GM23248 (cell line): ENCODE results near the gene MARS1. TPM values are rescaled to one million over a fixed set of nuclear protein-coding genes. Genes with fewer than 3 reads are reported as not detected.

ENCODE experiments used
- DNase-seq: peaks from one replicate; pipeline ENCODE4 v3.0.0-alpha.2; 2015
- H2AFZ ChIP-seq: fragments of 200-600 bp; sonication (generic); 2 replicates; pipeline ENCODE4 v1.6.1; 2016; ENCODE audit warnings: antibody characterized with exemption
- H3F3A ChIP-seq: fragments of 200-600 bp; sonication (generic); 2 replicates; pipeline ENCODE4 v1.6.1; 2016; ENCODE audit warnings: mild to moderate bottlenecking, antibody characterized with exemption, mixed run types; ENCODE audit not compliant: insufficient read depth
- H3K27ac ChIP-seq: fragments of 200-600 bp; sonication (generic); 2 replicates; pipeline ENCODE4 v1.5.1; 2016; ENCODE audit warnings: mild to moderate bottlenecking
- H3K27me3 ChIP-seq: fragments of 200-600 bp; sonication (generic); replicated peaks from 2 replicates; pipeline ENCODE4 v1.6.1; 2016; ENCODE audit warnings: mild to moderate bottlenecking; ENCODE audit not compliant: insufficient read depth
- H3K36me3 ChIP-seq: fragments of 200-600 bp; sonication (generic); 2 replicates; pipeline ENCODE4 v1.6.1; 2016; ENCODE audit warnings: low read depth, mild to moderate bottlenecking
- H3K4me1 ChIP-seq: fragments of 200-600 bp; sonication (generic); 2 replicates; pipeline ENCODE4 v1.6.1; 2016; ENCODE audit warnings: mild to moderate bottlenecking; ENCODE audit not compliant: insufficient read depth
- H3K4me2 ChIP-seq: fragments of 200-600 bp; sonication (generic); one replicate; pipeline ENCODE4 v1.6.1; 2016; ENCODE audit warnings: mild to moderate bottlenecking; ENCODE audit not compliant: unreplicated experiment
- H3K4me3 ChIP-seq: fragments of 200-600 bp; sonication (generic); 2 replicates; pipeline ENCODE4 v1.5.1; 2016; ENCODE audit warnings: mild to moderate bottlenecking
- H3K79me2 ChIP-seq: fragments of 200-600 bp; sonication (generic); 2 replicates; pipeline ENCODE4 v1.6.1; 2016; ENCODE audit warnings: mild to moderate bottlenecking; ENCODE audit not compliant: insufficient read depth
- H3K9ac ChIP-seq: fragments of 200-600 bp; sonication (generic); 2 replicates; pipeline ENCODE4 v1.6.1; 2016; ENCODE audit warnings: mild to moderate bottlenecking
- H3K9me2 ChIP-seq: fragments of 200-600 bp; sonication (generic); 2 replicates; pipeline ENCODE4 v1.6.1; 2016; ENCODE audit warnings: mixed run types, mild to moderate bottlenecking, moderate library complexity; ENCODE audit not compliant: insufficient read depth
- H3K9me3 ChIP-seq: fragments of 200-600 bp; sonication (generic); one replicate; pipeline ENCODE4 v1.6.1; 2017; ENCODE audit warnings: low read depth
- H4K20me1 ChIP-seq: fragments of 200-600 bp; sonication (generic); 2 replicates; pipeline ENCODE4 v1.6.0; 2016; ENCODE audit not compliant: insufficient read depth
- EZH2 ChIP-seq: fragments of 200-600 bp; sonication (generic); IDR thresholded peaks from 2 replicates; pipeline ENCODE4 v1.6.1; 2018; ENCODE audit warnings: antibody characterized with exemption, mild to moderate bottlenecking; ENCODE audit not compliant: insufficient read depth, poor library complexity, severe bottlenecking
- EZH2phosphoT487 ChIP-seq: fragments of 200-600 bp; sonication (generic); IDR thresholded peaks from 2 replicates; pipeline ENCODE4 v1.6.1; 2018; ENCODE audit warnings: antibody characterized with exemption, moderate library complexity, mild to moderate bottlenecking, low read depth; ENCODE audit not compliant: insufficient read depth
- WGBS, 2 experiments: methylation state at CpG; one replicate each; pipeline ENCODE4 v1.1.6; 2015 to 2017; ENCODE audit warnings: low lambda C conversion rate in 2 of 2, low coverage in 1 of 2; ENCODE audit errors: missing lambda C conversion rate in 2 of 2; 5-methylcytosine and 5-hydroxymethylcytosine counted together
- in situ Hi-C: fragments of 300-500 bp; cut with MboI; formaldehyde crosslinking; loops from 2 replicates; pipeline ENCODE4 v1.15.0; 2020
- polyA plus RNA-seq: library from polyadenylated mRNA; unstranded; fragments of >200 nt; fragmentation: Nextera tagmentation; extraction: Ambion mirVana; gene quantifications from 2 replicates; pipeline ENCODE4 v1.2.1, GENCODE V29; 2016
- total RNA-seq: library from RNA; depleted of rRNA; stranded (reverse); fragments of >200 nt; shearing (Covaris generic); gene quantifications from 2 replicates; pipeline ENCODE4 v1.2.3, GENCODE V29; 2014

The MARS1 gene
- total and polyA plus RNA-seq, 2 experiments from 2014 or later: 184 to 272 TPM

DNA sequence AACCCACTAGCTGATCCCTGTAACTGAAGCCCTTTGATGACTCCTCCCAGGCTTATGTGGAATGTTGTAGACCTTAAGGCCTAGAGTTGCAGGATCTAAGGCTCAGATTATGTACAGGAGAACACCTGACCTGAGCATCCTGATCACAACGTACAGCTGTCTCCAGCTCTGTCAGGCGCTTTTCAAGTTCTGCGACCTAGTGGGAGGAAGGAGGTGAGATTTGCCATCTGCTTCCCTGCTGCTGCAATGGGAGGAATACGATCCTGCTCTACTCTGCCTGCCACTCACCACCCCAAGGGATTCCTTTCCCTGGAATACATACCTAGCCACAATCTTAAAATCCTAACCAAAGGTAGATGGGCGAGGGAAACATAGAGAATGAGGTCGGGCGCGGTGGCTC, 45.2 kb downstream of the MARS1 start:
- Histone ChIP-seq H3K79me2 (peaks cover 19% of the 10 kb centered on the region), H3K27ac (no peak overlapping the region), H3K9me3 (no peaks in the 10 kb centered on the region), H3K36me3 (peaks cover 61% of the 10 kb centered on the region), H2AFZ (no peak overlapping the region), H3K4me2 (no peak overlapping the region), H4K20me1 (no peaks in the 10 kb centered on the region), H3K27me3 (no peaks in the 10 kb centered on the region), H3K4me3 (no peak overlapping the region), H3K4me1 (no peaks in the 10 kb centered on the region), H3K9ac (no peak overlapping the region), H3F3A (peaks cover 35% of the 10 kb centered on the region), H3K9me2 (no peaks in the 10 kb centered on the region)
- 86 to 89% methylated on average over 8 of the region's 8 CpGs for WGBS, 2 experiments
- DNase-seq: no peak
- in situ Hi-C loops: no loop called here
- TF ChIP-seq EZH2 (no peak), EZH2phosphoT487 (no peak)

DNA sequence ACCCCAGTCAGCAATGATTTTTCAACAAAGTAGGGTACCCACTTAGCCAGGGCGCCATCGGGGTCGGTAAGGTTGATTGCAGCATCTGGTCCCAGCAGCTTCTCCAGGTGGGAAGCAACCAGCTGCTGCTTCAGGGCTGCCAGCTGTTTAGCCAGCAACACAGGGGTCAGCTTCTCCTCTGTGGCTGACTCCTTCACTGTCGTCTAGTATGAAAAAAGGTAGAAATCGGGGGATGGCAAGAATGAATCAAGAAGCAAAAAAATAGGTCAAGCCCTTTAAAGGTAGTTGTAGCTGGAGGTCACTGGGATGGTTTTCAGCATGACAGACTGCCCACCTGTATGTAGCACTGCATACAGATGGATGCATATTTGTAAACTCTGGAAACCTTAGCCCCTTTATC, 46.4 kb downstream of the MARS1 start:
- H3K9me2 ChIP-seq: no peaks in the 10 kb centered on the region
- H3K4me1 ChIP-seq: no peaks in the 10 kb centered on the region
- H2AFZ ChIP-seq: no peak overlapping the region
- in situ Hi-C loops: no loop called here
- H3K79me2 ChIP-seq: peaks cover 20% of the 10 kb centered on the region
- H3K4me3 ChIP-seq: no peak overlapping the region
- H3K9me3 ChIP-seq: no peaks in the 10 kb centered on the region
- no peaks in the 10 kb centered on the region for H3K27me3 ChIP-seq
- H3K36me3 ChIP-seq: peaks cover 62% of the 10 kb centered on the region
- no peaks in the 10 kb centered on the region for H4K20me1 ChIP-seq
- H3K4me2 ChIP-seq: no peak overlapping the region
- H3F3A ChIP-seq: peaks cover 28% of the 10 kb centered on the region
- TF ChIP-seq EZH2phosphoT487: no peak
- no peak for TF ChIP-seq EZH2
- no peak for DNase-seq
- no peak overlapping the region for H3K27ac ChIP-seq
- H3K9ac ChIP-seq: no peak overlapping the region
- 85 to 91% methylated on average over 5 of the region's 5 CpGs for WGBS, 2 experiments

DNA sequence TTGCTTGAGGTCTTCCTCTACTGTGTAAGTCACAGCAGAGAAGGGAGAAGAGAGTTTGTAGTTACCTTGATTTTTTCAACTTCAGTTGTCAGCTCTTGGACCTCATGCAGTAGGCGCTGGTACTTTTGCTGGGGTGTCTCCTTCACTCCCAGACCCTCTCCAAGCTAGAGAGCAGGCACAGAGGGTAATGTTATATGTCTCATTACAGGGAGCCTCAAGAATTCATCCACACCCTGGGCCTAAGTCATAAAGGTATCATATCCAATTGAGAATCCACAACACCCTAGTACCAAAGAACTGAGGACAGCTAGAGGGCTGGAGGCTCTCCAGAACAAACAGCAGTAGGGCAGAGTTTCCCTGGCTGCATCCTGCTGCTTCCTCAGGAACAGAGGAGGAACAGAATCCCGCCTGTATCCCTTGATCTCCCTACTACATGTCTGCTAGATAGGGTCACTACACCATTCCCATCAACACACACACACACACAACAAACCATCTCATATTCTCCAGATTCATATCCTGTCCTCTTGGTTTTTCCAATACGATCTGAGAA, 47.2 kb downstream of the MARS1 start:
- H4K20me1 ChIP-seq: no peaks in the 10 kb centered on the region
- H3K4me3 ChIP-seq: no peak overlapping the region
- no peak for DNase-seq
- H3K36me3 ChIP-seq: peaks cover 61% of the 10 kb centered on the region
- no peak overlapping the region for H3K4me2 ChIP-seq
- no peak overlapping the region for H3K27ac ChIP-seq
- in situ Hi-C loops: no loop called here
- H2AFZ ChIP-seq: no peak overlapping the region
- H3K9me2 ChIP-seq: no peaks in the 10 kb centered on the region
- 100% methylated on average over 3 of the region's 3 CpGs for WGBS, 2 experiments
- no peak overlapping the region for H3K9ac ChIP-seq
- H3K9me3 ChIP-seq: no peaks in the 10 kb centered on the region
- H3K79me2 ChIP-seq: peaks cover 28% of the 10 kb centered on the region
- H3K4me1 ChIP-seq: no peaks in the 10 kb centered on the region
- no peaks in the 10 kb centered on the region for H3K27me3 ChIP-seq
- TF ChIP-seq EZH2 (no peak), EZH2phosphoT487 (no peak)
- peaks cover 24% of the 10 kb centered on the region for H3F3A ChIP-seq

DNA sequence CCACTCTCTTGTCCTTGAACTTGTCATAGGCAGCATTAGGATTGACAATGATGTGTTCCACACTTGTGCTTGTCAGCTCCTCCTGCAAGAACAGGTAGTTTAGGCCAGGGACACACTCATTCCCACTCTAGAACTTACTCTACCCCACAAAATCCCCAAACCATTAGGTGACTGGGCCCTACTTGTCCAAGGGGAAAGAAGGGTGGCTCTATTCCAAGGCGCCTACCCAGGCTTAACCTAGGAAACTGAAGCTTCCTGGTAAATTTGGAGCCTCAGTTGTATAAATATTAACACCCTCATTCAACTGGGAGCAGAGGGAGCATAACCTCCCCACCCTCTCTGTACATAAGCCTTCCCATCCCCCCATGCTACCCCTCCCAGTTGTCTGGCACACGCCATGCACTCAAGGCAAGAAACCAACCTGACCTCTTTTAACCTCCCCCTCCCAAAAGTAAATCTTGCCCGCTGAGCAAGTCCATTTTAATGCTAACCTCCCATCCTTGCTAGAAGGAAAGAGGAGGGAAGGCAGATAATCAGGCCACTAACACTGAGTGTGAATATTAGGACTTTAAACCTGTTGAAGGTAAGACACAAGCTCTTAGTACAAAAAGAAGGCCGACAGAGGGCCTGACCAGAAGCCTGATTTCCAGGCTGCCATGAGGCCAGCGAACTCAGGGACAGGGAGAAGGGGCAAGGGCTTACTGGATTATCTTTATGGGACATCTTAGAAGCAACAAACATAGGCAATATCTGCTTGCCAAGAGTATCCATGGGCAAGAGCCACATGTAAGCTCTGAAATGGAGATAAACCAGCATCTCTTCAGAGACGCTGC, 48.1 kb downstream of the MARS1 start:
- Histone ChIP-seq H3K79me2 (peaks cover 36% of the 10 kb centered on the region), H3K9ac (no peak overlapping the region), H3K27me3 (no peaks in the 10 kb centered on the region), H3K27ac (no peak overlapping the region), H4K20me1 (no peaks in the 10 kb centered on the region), H2AFZ (no peak overlapping the region), H3K4me1 (no peaks in the 10 kb centered on the region), H3F3A (peaks cover 15% of the 10 kb centered on the region), H3K36me3 (peaks cover 56% of the 10 kb centered on the region), H3K9me3 (no peaks in the 10 kb centered on the region), H3K4me3 (no peak overlapping the region), H3K9me2 (no peaks in the 10 kb centered on the region), H3K4me2 (no peak overlapping the region)
- in situ Hi-C loops: no loop called here
- DNase-seq: no peak
- WGBS, 2 experiments: 79 to 82% methylated on average over 6 of the region's 6 CpGs
- TF ChIP-seq EZH2: no peak
- no peak for TF ChIP-seq EZH2phosphoT487

DNA sequence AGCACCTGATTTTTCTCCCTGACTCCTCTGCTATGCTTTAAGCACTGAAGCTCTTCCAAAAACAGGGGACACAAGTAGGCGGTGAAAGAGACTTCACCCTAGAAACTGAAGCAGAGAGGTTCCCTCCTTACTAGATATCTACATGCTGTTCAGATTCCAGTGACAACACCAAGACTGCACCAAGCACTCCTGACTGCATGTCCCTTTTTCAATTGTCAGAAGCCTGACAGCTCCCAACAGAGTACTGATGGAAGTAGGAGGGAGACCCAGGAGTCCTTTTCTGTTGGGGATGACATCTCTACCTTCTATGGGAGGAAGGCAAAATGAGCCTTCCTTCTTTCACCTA, 48.7 kb downstream of the MARS1 start:
- Histone ChIP-seq H2AFZ (no peak overlapping the region), H3K9me3 (no peaks in the 10 kb centered on the region), H3F3A (peaks cover 9% of the 10 kb centered on the region), H3K36me3 (peaks cover 55% of the 10 kb centered on the region), H3K4me1 (no peaks in the 10 kb centered on the region), H3K9me2 (no peaks in the 10 kb centered on the region), H3K79me2 (peaks cover 40% of the 10 kb centered on the region), H3K4me2 (no peak overlapping the region), H3K27ac (no peak overlapping the region), H3K4me3 (no peak overlapping the region), H3K27me3 (no peaks in the 10 kb centered on the region), H3K9ac (no peak overlapping the region), H4K20me1 (no peaks in the 10 kb centered on the region)
- WGBS, 2 experiments: 89 to 100% methylated on average over 1 of the region's 1 CpG
- DNase-seq: no peak
- TF ChIP-seq EZH2: no peak
- TF ChIP-seq EZH2phosphoT487: no peak
- in situ Hi-C loops: no loop called here
